SK-N-SH (cell line): ENCODE data around the gene SLC12A7.

Experiments used
- ELF1 ChIP-seq: IDR thresholded peaks from 2 replicates; pipeline ENCODE4 v1.4.0; 2012
- EP300 ChIP-seq, 2 experiments: IDR thresholded peaks; 2 replicates each; pipeline versions ENCODE4 v1.4.0 to v1.6.1; 2012; ENCODE audit warnings: borderline replicate concordance in 1 of 2, low read depth in 1 of 2, low read length in 1 of 2
- EZH2phosphoT487 ChIP-seq: fragments of 200-600 bp; sonication (generic); IDR thresholded peaks from 2 replicates; pipeline ENCODE4 v1.6.1; 2017; ENCODE audit warnings: low read depth, mixed run types, mild to moderate bottlenecking, antibody characterized with exemption, moderate library complexity, borderline replicate concordance
- FOXM1 ChIP-seq: IDR thresholded peaks from 2 replicates; pipeline ENCODE4 v1.4.0; 2012; ENCODE audit warnings: low read depth, mild to moderate bottlenecking
- JUND ChIP-seq: IDR thresholded peaks from 2 replicates; pipeline ENCODE4 v1.4.0; 2012
- MEF2A ChIP-seq: IDR thresholded peaks from 2 replicates; pipeline ENCODE4 v1.4.0; 2012; ENCODE audit warnings: low read depth, borderline replicate concordance
- NRF1 ChIP-seq: IDR thresholded peaks from 2 replicates; pipeline ENCODE4 v1.6.1; 2012; ENCODE audit warnings: low read depth, mild to moderate bottlenecking, low read length
- POLR2AphosphoS5 ChIP-seq: IDR thresholded peaks from 2 replicates; pipeline ENCODE4 v1.6.1; 2012; ENCODE audit warnings: low read depth, low read length
- RAD21 ChIP-seq: IDR thresholded peaks from 2 replicates; pipeline ENCODE4 v1.6.1; 2012; ENCODE audit warnings: mild to moderate bottlenecking, low read length
- TEAD4 ChIP-seq: IDR thresholded peaks from 2 replicates; pipeline ENCODE4 v1.4.0; 2012; ENCODE audit warnings: mild to moderate bottlenecking, borderline replicate concordance; ENCODE audit not compliant: insufficient read depth
- TF ChIP-seq, protein P1 (sequence below): fragments of 200-600 bp; sonication (generic); IDR thresholded peaks from 2 replicates; pipeline ENCODE4 v1.6.1; 2017; ENCODE audit warnings: antibody characterized with exemption, mild to moderate bottlenecking, moderate library complexity
- TF ChIP-seq, protein P2 (sequence below): IDR thresholded peaks from 2 replicates; pipeline ENCODE4; 2012
- TF ChIP-seq, protein P3 (sequence below): fragments of 150-350 bp; IDR thresholded peaks from 2 replicates; pipeline ENCODE4 v1.6.1; 2017; ENCODE audit warnings: antibody characterized with exemption, low read length, low read depth, borderline replicate concordance

DNA sequence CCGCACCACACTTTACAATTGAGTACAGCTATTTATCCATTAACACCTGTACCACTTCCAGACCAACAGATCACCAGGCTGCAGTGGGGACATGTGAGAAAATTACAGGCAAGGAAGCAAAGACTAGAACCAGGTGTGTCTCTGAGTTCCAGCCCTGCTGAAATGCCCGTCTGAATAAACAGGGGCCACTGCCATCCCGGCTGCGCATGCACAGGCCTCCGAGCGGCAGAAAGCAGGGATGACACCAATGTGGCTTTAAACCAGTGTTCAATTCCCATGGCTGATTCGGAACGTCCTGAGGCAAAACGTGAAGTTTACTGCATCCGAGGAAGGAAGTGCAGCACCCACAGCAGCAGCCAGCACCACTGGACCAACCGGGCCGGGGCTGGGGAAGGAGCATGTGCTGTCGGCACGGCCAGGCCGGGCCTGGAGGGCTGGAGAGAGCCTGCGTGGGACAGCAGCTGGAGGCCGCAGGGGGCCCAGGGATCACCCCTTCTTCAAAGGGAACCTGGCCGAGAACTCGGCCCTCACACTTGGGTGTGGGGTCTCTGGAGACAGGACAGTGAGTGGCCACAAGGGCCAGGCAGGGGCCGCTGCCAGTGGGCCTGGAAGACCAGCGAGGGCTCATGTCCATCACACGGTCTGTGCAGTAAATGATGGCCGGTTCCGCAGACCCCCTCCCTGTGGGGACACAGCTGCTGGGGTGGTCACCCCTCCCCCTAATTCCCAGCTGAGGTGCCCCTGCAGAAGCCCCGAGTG, 33.0 kb upstream of the SLC12A7 start:
- no peak for TF ChIP-seq RAD21
- TF ChIP-seq, protein P1, sequence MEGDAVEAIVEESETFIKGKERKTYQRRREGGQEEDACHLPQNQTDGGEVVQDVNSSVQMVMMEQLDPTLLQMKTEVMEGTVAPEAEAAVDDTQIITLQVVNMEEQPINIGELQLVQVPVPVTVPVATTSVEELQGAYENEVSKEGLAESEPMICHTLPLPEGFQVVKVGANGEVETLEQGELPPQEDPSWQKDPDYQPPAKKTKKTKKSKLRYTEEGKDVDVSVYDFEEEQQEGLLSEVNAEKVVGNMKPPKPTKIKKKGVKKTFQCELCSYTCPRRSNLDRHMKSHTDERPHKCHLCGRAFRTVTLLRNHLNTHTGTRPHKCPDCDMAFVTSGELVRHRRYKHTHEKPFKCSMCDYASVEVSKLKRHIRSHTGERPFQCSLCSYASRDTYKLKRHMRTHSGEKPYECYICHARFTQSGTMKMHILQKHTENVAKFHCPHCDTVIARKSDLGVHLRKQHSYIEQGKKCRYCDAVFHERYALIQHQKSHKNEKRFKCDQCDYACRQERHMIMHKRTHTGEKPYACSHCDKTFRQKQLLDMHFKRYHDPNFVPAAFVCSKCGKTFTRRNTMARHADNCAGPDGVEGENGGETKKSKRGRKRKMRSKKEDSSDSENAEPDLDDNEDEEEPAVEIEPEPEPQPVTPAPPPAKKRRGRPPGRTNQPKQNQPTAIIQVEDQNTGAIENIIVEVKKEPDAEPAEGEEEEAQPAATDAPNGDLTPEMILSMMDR = no peak
- TF ChIP-seq, protein P2, sequence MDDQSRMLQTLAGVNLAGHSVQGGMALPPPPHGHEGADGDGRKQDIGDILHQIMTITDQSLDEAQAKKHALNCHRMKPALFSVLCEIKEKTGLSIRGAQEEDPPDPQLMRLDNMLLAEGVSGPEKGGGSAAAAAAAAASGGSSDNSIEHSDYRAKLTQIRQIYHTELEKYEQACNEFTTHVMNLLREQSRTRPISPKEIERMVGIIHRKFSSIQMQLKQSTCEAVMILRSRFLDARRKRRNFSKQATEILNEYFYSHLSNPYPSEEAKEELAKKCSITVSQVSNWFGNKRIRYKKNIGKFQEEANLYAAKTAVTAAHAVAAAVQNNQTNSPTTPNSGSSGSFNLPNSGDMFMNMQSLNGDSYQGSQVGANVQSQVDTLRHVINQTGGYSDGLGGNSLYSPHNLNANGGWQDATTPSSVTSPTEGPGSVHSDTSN = no peak
- TF ChIP-seq EZH2phosphoT487 = no peak
- TF ChIP-seq JUND = no peak
- TF ChIP-seq TEAD4 = no peak
- no peak for TF ChIP-seq POLR2AphosphoS5
- TF ChIP-seq MEF2A = no peak
- no peak for TF ChIP-seq ELF1
- TF ChIP-seq NRF1 = no peak
- TF ChIP-seq, protein P3, sequence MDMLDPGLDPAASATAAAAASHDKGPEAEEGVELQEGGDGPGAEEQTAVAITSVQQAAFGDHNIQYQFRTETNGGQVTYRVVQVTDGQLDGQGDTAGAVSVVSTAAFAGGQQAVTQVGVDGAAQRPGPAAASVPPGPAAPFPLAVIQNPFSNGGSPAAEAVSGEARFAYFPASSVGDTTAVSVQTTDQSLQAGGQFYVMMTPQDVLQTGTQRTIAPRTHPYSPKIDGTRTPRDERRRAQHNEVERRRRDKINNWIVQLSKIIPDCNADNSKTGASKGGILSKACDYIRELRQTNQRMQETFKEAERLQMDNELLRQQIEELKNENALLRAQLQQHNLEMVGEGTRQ = no peak
- TF ChIP-seq EP300 (IDR thresholded peaks at IDR 0.05; ENCODE audit: borderline replicate concordance in 1 of 2, low read depth in 1 of 2, low read length in 1 of 2) = no peak
- TF ChIP-seq FOXM1 = no peak
